Measurements from ENCODE around the gene L3MBTL4.
"Not testable (repeated sequence)": the region's sequence is repeated elsewhere in the genome, so short reads cannot be mapped to it uniquely, and the experiment has no call there.

Gene L3MBTL4

GRCh38 chr18:6200204-6200774 is 214.4 kb downstream of the L3MBTL4 start:
- Histone ChIP-seq H2AFZ (ENCODE audit: low read depth, low read length) (no peak overlapping the region), H3K4me3 (ENCODE audit: low read length) (no peak overlapping the region), H3K36me3 (ENCODE audit: insufficient read depth, low read length) (no peaks in the 10 kb centered on the region), H3K9me3 (ENCODE audit: low read length) (no peaks in the 10 kb centered on the region), H3K4me1 (ENCODE audit: insufficient read depth, low read length) (no peaks in the 10 kb centered on the region), H3K27me3 (ENCODE audit: insufficient read depth, low read length) (no peaks in the 10 kb centered on the region)

GRCh38 chr18:6199777-6200176 is 214.9 kb downstream of the L3MBTL4 start:
- Histone ChIP-seq H3K27me3 (ENCODE audit: insufficient read depth, low read length) (no peaks in the 10 kb centered on the region), H3K4me3 (ENCODE audit: low read length) (no peak overlapping the region), H3K9me3 (ENCODE audit: low read length) (no peaks in the 10 kb centered on the region), H3K4me1 (ENCODE audit: insufficient read depth, low read length) (no peaks in the 10 kb centered on the region), H2AFZ (ENCODE audit: low read depth, low read length) (no peak overlapping the region), H3K36me3 (ENCODE audit: insufficient read depth, low read length) (no peaks in the 10 kb centered on the region)

- no peak overlapping the region for H3K4me3 ChIP-seq (ENCODE audit: low read length)
- H3K36me3 ChIP-seq (ENCODE audit: insufficient read depth, low read length): no peaks in the 10 kb centered on the region
- no peaks in the 10 kb centered on the region for H3K27me3 ChIP-seq (ENCODE audit: insufficient read depth, low read length)
- no peak overlapping the region for H2AFZ ChIP-seq (ENCODE audit: low read depth, low read length)
- no peaks in the 10 kb centered on the region for H3K4me1 ChIP-seq (ENCODE audit: insufficient read depth, low read length)
- H3K9me3 ChIP-seq (ENCODE audit: low read length): no peaks in the 10 kb centered on the region
These were observed 216.1 kb downstream of the L3MBTL4 start for GRCh38 chr18:6198585-6198984.

- no peaks in the 10 kb centered on the region for H3K36me3 ChIP-seq (ENCODE audit: insufficient read depth, low read length)
- H3K9me3 ChIP-seq (ENCODE audit: low read length): no peaks in the 10 kb centered on the region
- H3K4me1 ChIP-seq (ENCODE audit: insufficient read depth, low read length): no peaks in the 10 kb centered on the region
- no peak overlapping the region for H2AFZ ChIP-seq (ENCODE audit: low read depth, low read length)
- H3K27me3 ChIP-seq (ENCODE audit: insufficient read depth, low read length): no peaks in the 10 kb centered on the region
- H3K4me3 ChIP-seq (ENCODE audit: low read length): no peak overlapping the region
These were observed 220.1 kb downstream of the L3MBTL4 start for GRCh38 chr18:6194640-6195039.

GRCh38 chr18:6185782-6186181 is 228.9 kb downstream of the L3MBTL4 start:
- not testable (repeated sequence) for H3K27me3 ChIP-seq (ENCODE audit: insufficient read depth, low read length); H2AFZ ChIP-seq (ENCODE audit: low read depth, low read length); H3K9me3 ChIP-seq (ENCODE audit: low read length); H3K4me1 ChIP-seq (ENCODE audit: insufficient read depth, low read length); H3K4me3 ChIP-seq (ENCODE audit: low read length); H3K36me3 ChIP-seq (ENCODE audit: insufficient read depth, low read length)

GRCh38 chr18:6174983-6175745 is 239.5 kb downstream of the L3MBTL4 start:
- Histone ChIP-seq H3K27me3 (ENCODE audit: insufficient read depth, low read length) (no peaks in the 10 kb centered on the region), H2AFZ (ENCODE audit: low read depth, low read length) (no peak overlapping the region), H3K4me1 (ENCODE audit: insufficient read depth, low read length) (no peaks in the 10 kb centered on the region), H3K36me3 (ENCODE audit: insufficient read depth, low read length) (no peaks in the 10 kb centered on the region), H3K9me3 (ENCODE audit: low read length) (no peaks in the 10 kb centered on the region), H3K4me3 (ENCODE audit: low read length) (no peak overlapping the region)

- H2AFZ ChIP-seq (ENCODE audit: low read depth, low read length): no peak overlapping the region
- H3K9me3 ChIP-seq (ENCODE audit: low read length): no peaks in the 10 kb centered on the region
- H3K36me3 ChIP-seq (ENCODE audit: insufficient read depth, low read length): no peaks in the 10 kb centered on the region
- H3K4me1 ChIP-seq (ENCODE audit: insufficient read depth, low read length): no peaks in the 10 kb centered on the region
- no peak overlapping the region for H3K4me3 ChIP-seq (ENCODE audit: low read length)
- no peaks in the 10 kb centered on the region for H3K27me3 ChIP-seq (ENCODE audit: insufficient read depth, low read length)
These were observed 244.1 kb downstream of the L3MBTL4 start for GRCh38 chr18:6170604-6171003.

GRCh38 chr18:6161549-6161948 is 253.2 kb downstream of the L3MBTL4 start:
- H3K4me1 ChIP-seq (ENCODE audit: insufficient read depth, low read length): no peaks in the 10 kb centered on the region
- no peak overlapping the region for H2AFZ ChIP-seq (ENCODE audit: low read depth, low read length)
- no peaks in the 10 kb centered on the region for H3K36me3 ChIP-seq (ENCODE audit: insufficient read depth, low read length)
- no peak overlapping the region for H3K4me3 ChIP-seq (ENCODE audit: low read length)
- H3K9me3 ChIP-seq (ENCODE audit: low read length): no peaks in the 10 kb centered on the region
- no peaks in the 10 kb centered on the region for H3K27me3 ChIP-seq (ENCODE audit: insufficient read depth, low read length)

GRCh38 chr18:6159426-6159825 is 255.3 kb downstream of the L3MBTL4 start:
- no peaks in the 10 kb centered on the region for H3K27me3 ChIP-seq (ENCODE audit: insufficient read depth, low read length)
- H3K4me3 ChIP-seq (ENCODE audit: low read length): no peak overlapping the region
- no peak overlapping the region for H2AFZ ChIP-seq (ENCODE audit: low read depth, low read length)
- H3K9me3 ChIP-seq (ENCODE audit: low read length): peaks cover under 1% of the 10 kb centered on the region
- H3K4me1 ChIP-seq (ENCODE audit: insufficient read depth, low read length): no peaks in the 10 kb centered on the region
- no peaks in the 10 kb centered on the region for H3K36me3 ChIP-seq (ENCODE audit: insufficient read depth, low read length)

GRCh38 chr18:6158958-6159357 is 255.8 kb downstream of the L3MBTL4 start:
- H3K9me3 ChIP-seq (ENCODE audit: low read length): peaks cover 2% of the 10 kb centered on the region
- no peaks in the 10 kb centered on the region for H3K27me3 ChIP-seq (ENCODE audit: insufficient read depth, low read length)
- H3K4me3 ChIP-seq (ENCODE audit: low read length): no peak overlapping the region
- no peaks in the 10 kb centered on the region for H3K36me3 ChIP-seq (ENCODE audit: insufficient read depth, low read length)
- no peak overlapping the region for H2AFZ ChIP-seq (ENCODE audit: low read depth, low read length)
- no peaks in the 10 kb centered on the region for H3K4me1 ChIP-seq (ENCODE audit: insufficient read depth, low read length)

- H3K4me1 ChIP-seq (ENCODE audit: insufficient read depth, low read length): no peaks in the 10 kb centered on the region
- H3K27me3 ChIP-seq (ENCODE audit: insufficient read depth, low read length): no peaks in the 10 kb centered on the region
- H3K9me3 ChIP-seq (ENCODE audit: low read length): peaks cover 2% of the 10 kb centered on the region
- H3K36me3 ChIP-seq (ENCODE audit: insufficient read depth, low read length): no peaks in the 10 kb centered on the region
- no peak overlapping the region for H3K4me3 ChIP-seq (ENCODE audit: low read length)
- no peak overlapping the region for H2AFZ ChIP-seq (ENCODE audit: low read depth, low read length)
These were observed 258.3 kb downstream of the L3MBTL4 start for GRCh38 chr18:6156446-6156845.

GRCh38 chr18:6155707-6156106 is 259.0 kb downstream of the L3MBTL4 start:
- H2AFZ ChIP-seq (ENCODE audit: low read depth, low read length): no peak overlapping the region
- H3K4me1 ChIP-seq (ENCODE audit: insufficient read depth, low read length): no peaks in the 10 kb centered on the region
- no peak overlapping the region for H3K4me3 ChIP-seq (ENCODE audit: low read length)
- H3K27me3 ChIP-seq (ENCODE audit: insufficient read depth, low read length): no peaks in the 10 kb centered on the region
- H3K36me3 ChIP-seq (ENCODE audit: insufficient read depth, low read length): no peaks in the 10 kb centered on the region
- peaks cover 2% of the 10 kb centered on the region for H3K9me3 ChIP-seq (ENCODE audit: low read length)

- H3K4me3 ChIP-seq (ENCODE audit: low read length): no peak overlapping the region
- peaks cover 2% of the 10 kb centered on the region for H3K9me3 ChIP-seq (ENCODE audit: low read length)
- H3K27me3 ChIP-seq (ENCODE audit: insufficient read depth, low read length): no peaks in the 10 kb centered on the region
- H2AFZ ChIP-seq (ENCODE audit: low read depth, low read length): no peak overlapping the region
- H3K36me3 ChIP-seq (ENCODE audit: insufficient read depth, low read length): no peaks in the 10 kb centered on the region
- no peaks in the 10 kb centered on the region for H3K4me1 ChIP-seq (ENCODE audit: insufficient read depth, low read length)
These were observed 264.3 kb downstream of the L3MBTL4 start for GRCh38 chr18:6150430-6150829.

GRCh38 chr18:6146307-6146661 is 268.4 kb downstream of the L3MBTL4 start:
- no peak overlapping the region for H2AFZ ChIP-seq (ENCODE audit: low read depth, low read length)
- no peaks in the 10 kb centered on the region for H3K27me3 ChIP-seq (ENCODE audit: insufficient read depth, low read length)
- no peaks in the 10 kb centered on the region for H3K9me3 ChIP-seq (ENCODE audit: low read length)
- no peak overlapping the region for H3K4me3 ChIP-seq (ENCODE audit: low read length)
- H3K4me1 ChIP-seq (ENCODE audit: insufficient read depth, low read length): no peaks in the 10 kb centered on the region
- no peaks in the 10 kb centered on the region for H3K36me3 ChIP-seq (ENCODE audit: insufficient read depth, low read length)

Measured in neuron (in vitro differentiated cells).